ENCODE measurements around the gene FBRS. TPM values are rescaled to one million over a fixed set of nuclear protein-coding genes. Genes with fewer than 3 reads are reported as not detected.

Gene FBRS
- total and polyA plus RNA-seq, 2 of the 8 experiments (the other 6 are each of a cell fraction or from before 2014, with no cell fraction given): 2.4 to 13.9 TPM

GRCh38 chr16:30656974-30657865 lies 1.0 kb upstream of the FBRS start:
- 0 out of 2 replicates have a peak, but pooled peaks cover 2% of the 10 kb centered on the region for H3K79me1 ChIP-seq (ENCODE audit: low read depth, low read length)
- H3K23me2 ChIP-seq (ENCODE audit: low read depth, low read length): peaks cover 12% of the 10 kb centered on the region; the same call in 1 of the 2 replicates
- H3K27me3 ChIP-seq (replicated peaks in 1 of 4; ENCODE audit: control insufficient read depth in 3 of 4, extremely low read depth in 1 of 4, insufficient read depth in 3 of 4, low read length in 3 of 4): peaks cover 2 to 36% (median 27%) of the 10 kb centered on the region in 4 experiments
- H3K4me2 ChIP-seq (ENCODE audit: insufficient read depth in 1 of 2, low read depth in 2 of 2, low read length in 2 of 2): peak overlapping the region; percentile 71 to 73
- no peak overlapping the region for H2BK20ac ChIP-seq (ENCODE audit: low read length)
- ChIA-PET CTCF (ENCODE audit: partially characterized antibody) (interaction anchor here (0.7 to 8.2 kb wide), 8 partner anchors 9 to 126 kb away, joined by 3 to 48 read pairs (median 3); no protein-coding TSS in a partner anchor), POLR2A (ENCODE audit: partially characterized antibody) (interaction anchor here (0.6 to 1.3 kb wide), 4 partner anchors 18 to 279 kb away, joined by 4 to 5 read pairs (median 4); no protein-coding TSS in a partner anchor)
- no peaks in the 10 kb centered on the region for H3K9me3 ChIP-seq (ENCODE audit: insufficient read depth in 2 of 2, low read depth in 1 of 2, low read length in 1 of 2)
- H3K4me3 ChIP-seq (ENCODE audit: extremely low read depth in 1 of 4, insufficient read depth in 2 of 4, low read depth in 3 of 4, low read length in 4 of 4): peak overlapping the region; percentile 8 to 72 (median 36)
- no peak overlapping the region for H4K5ac ChIP-seq (ENCODE audit: insufficient read length, low read depth, low read length)
- peak overlapping the region; percentile 83; the same call in 1 of the 2 replicates for H2AFZ ChIP-seq (ENCODE audit: low read length)
- H4K8ac ChIP-seq (ENCODE audit: extremely low read depth, insufficient read depth, low read length): no peak overlapping the region
- no peak overlapping the region for H3K56ac ChIP-seq (replicated peaks; ENCODE audit: insufficient read length, low read depth, low read length)
- no peak overlapping the region for H3K18ac ChIP-seq (ENCODE audit: extremely low read depth, low read length)
- no peak overlapping the region for H3K23ac ChIP-seq (ENCODE audit: insufficient read length)
- DNase-seq (ENCODE audit: low read depth in 1 of 2, low spot score in 2 of 2) (no peak), FAIRE-seq (no peak)
- peaks cover 2 to 13% (median 6%) of the 10 kb centered on the region in 4 experiments; a peak in 6 of 7 replicates for H3K4me1 ChIP-seq (replicated peaks in 1 of 4; ENCODE audit: control insufficient read depth in 3 of 4, insufficient read depth in 4 of 4, low read length in 3 of 4)
- no peak overlapping the region for H2BK15ac ChIP-seq (ENCODE audit: low read length)
- no peak overlapping the region; a peak in 3 of 7 replicates for H3K9ac ChIP-seq (replicated peaks in 1 of 4; ENCODE audit: extremely low read depth in 1 of 4, low read depth in 3 of 4, low read length in 3 of 4)
- peak overlapping the region; percentile 44 for H4K91ac ChIP-seq (replicated peaks; ENCODE audit: insufficient read length, low read length)
- H3K79me2 ChIP-seq (ENCODE audit: control insufficient read depth in 1 of 2, insufficient read depth in 2 of 2, low read length in 2 of 2): no peaks in the 10 kb centered on the region
- H3K27ac ChIP-seq (ENCODE audit: low read depth, low read length): no peak overlapping the region
- H2BK120ac ChIP-seq (replicated peaks; ENCODE audit: low read depth, low read length): no peak overlapping the region
- H2AK5ac ChIP-seq (ENCODE audit: low read depth, low read length): no peak overlapping the region
- no peak overlapping the region for H3K4ac ChIP-seq (replicated peaks; ENCODE audit: insufficient read length, low read depth, low read length)
- H3K36me3 ChIP-seq (ENCODE audit: control insufficient read depth in 2 of 4, insufficient read depth in 4 of 4, low read length in 3 of 4): no peaks in the 10 kb centered on the region; a peak in 1 of 8 replicates
- peaks cover 14 to 23% of the 10 kb centered on the region in 2 experiments for H4K20me1 ChIP-seq (replicated peaks in 1 of 2; ENCODE audit: control insufficient read depth in 1 of 2, insufficient read depth in 2 of 2, low read length in 2 of 2)
- TF ChIP-seq SIN3A (conservative IDR thresholded peaks at IDR 0.05 in 1 of 2, IDR thresholded peaks at IDR 0.05 in 1 of 2; ENCODE audit: low read depth in 1 of 2, low read length in 2 of 2): 0 out of 4 replicates have a peak, but pooled peaks of 1 of the 2 experiments have one; percentile 12
- 0 out of 2 replicates have a peak, but pooled peaks have one; percentile 24 for TF ChIP-seq GABPA (IDR thresholded peaks at IDR 0.05; ENCODE audit: borderline replicate concordance, insufficient read depth, low read length)
- no peak for TF ChIP-seq BCL11A (IDR thresholded peaks at IDR 0.05; ENCODE audit: low read depth in 2 of 2, low read length in 2 of 2)
- TF ChIP-seq ASH2L (IDR thresholded peaks at IDR 0.05; ENCODE audit: low read length): no peak
- no peak overlapping the region for H2BK5ac ChIP-seq (ENCODE audit: low read depth, low read length)
- no peak overlapping the region for H3K14ac ChIP-seq (ENCODE audit: insufficient read length)
- no peak overlapping the region for H2BK12ac ChIP-seq (ENCODE audit: low read depth, low read length)
- 54% methylated on average over 32 of the region's 32 CpGs; no CpG with 5 or more reads in 1 of the 2 experiments for WGBS, 2 experiments (ENCODE audit: extremely low coverage in 1 of 2, insufficient coverage in 1 of 2, insufficient read length in 1 of 2, insufficient replicate concordance in 2 of 2, low coverage in 1 of 2, low lambda C conversion rate in 2 of 2, missing lambda C conversion rate in 1 of 2)
